ENCODE data around the gene TMEM167A.

The TMEM167A gene

DNA sequence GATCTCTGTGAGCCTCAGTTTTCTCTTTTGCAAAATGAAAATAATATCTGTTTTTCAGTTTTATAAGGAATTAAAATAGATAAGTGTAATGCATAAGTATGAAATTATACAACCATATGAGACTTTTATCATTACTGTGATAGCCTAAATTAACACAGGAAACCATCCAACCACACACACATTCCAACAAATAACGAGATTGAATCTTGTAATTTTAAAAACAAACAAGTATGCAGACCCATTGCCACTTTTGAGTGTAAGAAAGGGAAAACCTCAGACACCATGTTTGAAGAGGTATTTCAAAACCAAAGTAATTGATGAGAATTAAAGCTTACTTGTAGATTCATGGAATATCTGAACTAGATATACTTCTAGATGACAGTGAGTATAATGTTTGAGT is 32.2 kb upstream of the TMEM167A start:
- TF ChIP-seq, protein P1, sequence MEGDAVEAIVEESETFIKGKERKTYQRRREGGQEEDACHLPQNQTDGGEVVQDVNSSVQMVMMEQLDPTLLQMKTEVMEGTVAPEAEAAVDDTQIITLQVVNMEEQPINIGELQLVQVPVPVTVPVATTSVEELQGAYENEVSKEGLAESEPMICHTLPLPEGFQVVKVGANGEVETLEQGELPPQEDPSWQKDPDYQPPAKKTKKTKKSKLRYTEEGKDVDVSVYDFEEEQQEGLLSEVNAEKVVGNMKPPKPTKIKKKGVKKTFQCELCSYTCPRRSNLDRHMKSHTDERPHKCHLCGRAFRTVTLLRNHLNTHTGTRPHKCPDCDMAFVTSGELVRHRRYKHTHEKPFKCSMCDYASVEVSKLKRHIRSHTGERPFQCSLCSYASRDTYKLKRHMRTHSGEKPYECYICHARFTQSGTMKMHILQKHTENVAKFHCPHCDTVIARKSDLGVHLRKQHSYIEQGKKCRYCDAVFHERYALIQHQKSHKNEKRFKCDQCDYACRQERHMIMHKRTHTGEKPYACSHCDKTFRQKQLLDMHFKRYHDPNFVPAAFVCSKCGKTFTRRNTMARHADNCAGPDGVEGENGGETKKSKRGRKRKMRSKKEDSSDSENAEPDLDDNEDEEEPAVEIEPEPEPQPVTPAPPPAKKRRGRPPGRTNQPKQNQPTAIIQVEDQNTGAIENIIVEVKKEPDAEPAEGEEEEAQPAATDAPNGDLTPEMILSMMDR (conservative IDR thresholded peaks at IDR 0.05; ENCODE audit: low read length) = no peak
- no peak overlapping the region for H3K4me3 ChIP-seq (ENCODE audit: low read length)

DNA sequence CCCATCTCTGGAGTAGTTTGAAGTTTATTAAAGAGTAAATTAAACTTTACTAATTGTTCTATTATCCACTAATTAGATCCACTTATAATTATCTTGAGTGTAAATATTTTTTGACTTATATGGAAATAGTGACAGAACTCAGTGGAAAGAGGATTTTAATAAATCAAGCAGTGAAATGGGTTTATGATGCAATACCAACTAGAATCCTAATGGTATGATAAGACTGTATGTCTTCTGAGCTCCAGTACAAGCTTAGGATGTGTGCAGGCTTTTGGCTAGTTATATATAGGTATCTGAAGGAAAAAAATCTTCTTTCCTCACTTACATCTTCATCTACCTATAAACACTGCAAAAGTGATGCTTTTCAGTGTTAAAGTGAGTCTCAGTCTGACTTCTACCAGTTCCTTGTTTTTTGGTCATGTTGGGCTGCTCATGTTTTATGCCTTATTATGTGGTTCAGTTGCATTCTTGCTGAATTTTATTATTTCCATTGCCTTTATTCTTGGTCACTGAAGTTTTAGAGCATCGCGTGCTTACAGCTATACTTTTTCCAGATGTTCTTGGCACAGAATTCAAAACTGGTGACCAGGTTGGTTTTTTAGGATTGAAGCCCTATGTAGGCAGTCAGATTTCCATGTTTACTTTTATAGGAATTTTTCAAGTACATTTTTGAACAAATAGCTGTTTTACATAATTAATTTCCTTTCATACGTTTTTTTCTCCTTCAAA is 30.7 kb upstream of the TMEM167A start:
- TF ChIP-seq, protein P1 (conservative IDR thresholded peaks at IDR 0.05; ENCODE audit: low read length) = no peak
- H3K4me3 ChIP-seq (ENCODE audit: low read length) = no peak overlapping the region
- peak; percentile 57 for DNase-seq (ENCODE audit: low read depth)

More for the DNA sequence above, 32.2 kb upstream of the TMEM167A start:
- no peak for DNase-seq (ENCODE audit: low read depth)

DNA sequence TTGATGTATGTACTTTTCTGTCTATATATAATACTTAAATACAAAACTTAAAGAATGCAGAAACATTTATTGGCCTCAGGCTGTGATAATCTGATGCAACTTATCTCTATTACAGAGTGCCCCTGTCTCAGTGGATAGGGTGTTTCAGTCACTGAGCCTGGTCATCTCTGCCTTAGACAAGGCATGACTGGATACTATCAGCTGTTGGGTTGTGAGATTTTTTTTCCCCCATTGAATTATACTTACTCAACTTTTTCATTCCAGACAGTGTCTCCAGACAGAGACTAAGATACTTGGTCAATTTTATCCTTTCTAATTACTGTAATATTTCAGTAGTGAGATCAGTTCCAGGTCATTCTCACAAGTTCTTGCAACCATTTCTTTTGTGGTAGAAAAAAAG is 26.8 kb upstream of the TMEM167A start:
- TF ChIP-seq, protein P1 (conservative IDR thresholded peaks at IDR 0.05; ENCODE audit: low read length) = no peak
- peak; percentile 47 for DNase-seq (ENCODE audit: low read depth)
- H3K4me3 ChIP-seq (ENCODE audit: low read length) = no peak overlapping the region

DNA sequence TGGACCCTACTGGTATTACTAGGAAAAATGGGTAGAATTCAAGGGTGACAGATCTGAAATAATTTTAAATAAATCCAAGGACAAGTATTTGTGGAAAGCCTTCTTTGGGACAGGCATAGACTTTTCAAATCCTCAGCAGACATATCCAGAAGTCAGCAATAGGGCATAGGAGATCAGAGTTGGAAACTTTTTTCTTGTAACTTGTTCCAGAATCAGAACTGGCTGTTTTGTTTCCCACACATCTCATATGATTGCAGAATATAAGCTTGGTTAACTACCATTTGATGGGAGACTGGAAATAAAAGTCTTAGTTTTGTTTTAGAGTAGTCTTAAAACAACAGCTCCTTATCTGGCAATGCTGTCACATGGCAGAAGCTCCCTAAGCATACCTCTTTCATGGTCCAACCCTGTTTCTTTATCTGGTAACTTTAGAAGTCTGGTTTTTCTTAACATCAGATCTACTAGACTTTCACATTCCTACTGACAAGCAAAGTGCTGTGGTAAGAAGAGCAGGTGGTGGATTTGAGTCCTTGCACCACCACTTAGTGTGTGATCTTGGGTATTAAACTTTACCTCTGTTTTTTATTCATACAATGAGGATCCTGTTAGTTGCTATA is 25.3 kb upstream of the TMEM167A start:
- TF ChIP-seq, protein P1 (conservative IDR thresholded peaks at IDR 0.05; ENCODE audit: low read length) = no peak
- no peak overlapping the region for H3K4me3 ChIP-seq (ENCODE audit: low read length)
- no peak for DNase-seq (ENCODE audit: low read depth)

DNA sequence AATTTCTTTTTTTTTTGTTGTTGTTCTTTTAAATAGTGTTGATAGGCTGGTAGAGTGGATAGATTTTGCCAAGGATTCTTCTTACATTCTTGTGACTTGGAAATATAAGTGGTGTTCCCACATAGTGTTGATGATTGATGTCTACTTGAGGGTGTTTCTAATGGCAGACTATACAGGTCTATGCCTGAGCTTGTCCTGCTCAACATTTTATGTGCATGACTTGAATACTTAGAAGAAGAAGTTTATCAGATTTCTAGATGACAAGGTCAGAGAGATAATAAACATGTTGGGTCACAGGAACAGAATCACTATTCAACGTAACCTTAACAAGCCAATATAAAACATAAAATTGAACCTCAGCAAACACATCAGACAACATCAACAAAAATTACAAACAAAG is 24.3 kb upstream of the TMEM167A start:
- no peak overlapping the region for H3K4me3 ChIP-seq (ENCODE audit: low read length)
- TF ChIP-seq, protein P1 (conservative IDR thresholded peaks at IDR 0.05; ENCODE audit: low read length) = no peak
- DNase-seq (ENCODE audit: low read depth) = no peak

DNA sequence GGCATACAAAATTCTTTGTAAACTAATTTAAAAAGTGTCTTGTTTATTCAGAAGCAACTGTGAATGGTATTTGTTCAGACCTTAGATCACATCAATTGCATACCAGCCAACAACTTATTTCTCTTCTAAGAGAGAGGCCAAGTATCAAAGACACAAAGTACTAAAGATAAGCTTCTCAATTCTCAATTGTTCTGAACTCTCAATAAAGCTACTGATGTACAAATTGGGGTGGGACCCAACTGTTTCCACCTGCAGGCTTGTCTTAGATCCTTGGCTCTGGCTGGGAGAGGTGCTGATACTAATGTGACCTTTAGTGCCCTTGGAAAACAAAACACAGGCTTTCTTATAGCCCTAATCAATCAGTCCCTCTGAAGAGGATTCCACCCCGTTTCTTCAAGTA is 22.3 kb upstream of the TMEM167A start:
- TF ChIP-seq, protein P1 (conservative IDR thresholded peaks at IDR 0.05; ENCODE audit: low read length) = no peak
- no peak overlapping the region for H3K4me3 ChIP-seq (ENCODE audit: low read length)
- no peak for DNase-seq (ENCODE audit: low read depth)

DNA sequence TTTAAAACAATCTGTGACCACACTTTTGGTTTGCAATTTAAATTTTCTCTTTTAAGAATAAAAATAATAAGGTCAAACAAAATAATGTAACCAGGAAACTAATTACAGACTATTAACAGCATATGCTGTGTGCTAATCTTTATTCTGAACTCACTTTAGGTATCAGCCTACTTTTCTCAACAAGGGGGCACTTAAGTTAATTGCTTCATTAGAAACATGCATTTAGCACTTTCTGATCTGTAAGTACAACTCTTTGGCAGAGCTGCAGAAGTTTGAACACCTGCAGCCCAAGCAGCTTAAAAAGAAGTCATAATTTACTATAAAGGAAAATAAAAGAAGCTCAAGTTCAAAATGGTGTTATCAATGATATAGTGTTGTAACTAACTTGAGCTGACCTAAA is 21.8 kb upstream of the TMEM167A start:
- TF ChIP-seq, protein P1 (conservative IDR thresholded peaks at IDR 0.05; ENCODE audit: low read length) = no peak
- no peak overlapping the region for H3K4me3 ChIP-seq (ENCODE audit: low read length)
- DNase-seq (ENCODE audit: low read depth) = no peak
